Ovary (tissue), 9 donors: ENCODE data around the gene ALKBH5. TPM values are rescaled to one million over a fixed set of nuclear protein-coding genes. Genes with fewer than 3 reads are reported as not detected.
"Not testable (repeated sequence)": the region's sequence is repeated elsewhere in the genome, so short reads cannot be mapped to it uniquely, and the experiment has no call there.

Experiments
- DNase-seq, 5 donors: peaks; one replicate each; pipeline ENCODE4 v3.0.0-alpha.2; 2019 to 2020
- H3K27ac ChIP-seq, 2 donors: fragments of 200-600 bp; one replicate each; pipeline versions ENCODE4 v1.5.1 to v1.8.0; 2019 to 2022
- H3K27me3 ChIP-seq: fragments of 200-600 bp; one replicate; pipeline ENCODE4 v1.8.0; 2022
- H3K36me3 ChIP-seq: fragments of 200-600 bp; sonication (generic); one replicate; pipeline ENCODE4 v1.5.1; 2019
- H3K4me1 ChIP-seq: one replicate; pipeline ENCODE4 v1.8.1; 2013; ENCODE audit warnings: mild to moderate bottlenecking, moderate library complexity; ENCODE audit not compliant: insufficient read depth
- H3K4me3 ChIP-seq: fragments of 200-600 bp; sonication (generic); one replicate; pipeline ENCODE4 v1.5.1; 2017
- H3K9me3 ChIP-seq, 2 donors: fragments of 200-600 bp in 1 of 2; sonication (generic) in 1 of 2; one replicate each; pipeline versions ENCODE4 v1.5.1 to v1.8.1; 2013 to 2019; ENCODE audit warnings: mild to moderate bottlenecking in 1 of 2, moderate library complexity in 1 of 2
- CTCF ChIP-seq, 3 donors: fragments of 450-650 bp in 2 of 3; fragments of 200-600 bp in 1 of 3; IDR thresholded peaks; one replicate each; pipeline versions ENCODE4 v1.5.1 to v1.8.0; 2016 to 2022; ENCODE audit warnings: antibody characterized with exemption in 3 of 3, mild to moderate bottlenecking in 1 of 3
- EP300 ChIP-seq: sonication (generic); formaldehyde crosslinking; IDR thresholded peaks from one replicate; pipeline ENCODE4 v1.6.1; 2017; ENCODE audit warnings: antibody characterized with exemption
- POLR2A ChIP-seq: fragments of 450-650 bp; IDR thresholded peaks from one replicate; pipeline ENCODE4 v1.6.1; 2017; ENCODE audit warnings: antibody characterized with exemption, mild to moderate bottlenecking, moderate library complexity
- WGBS, 3 donors: extraction: QIAGEN DNeasy Blood & Tissue Kit in 1 of 3; methylation state at CpG; one replicate each; pipeline versions ENCODE4 v1.1.5 to v1.1.7; 2013 to 2017; 5-methylcytosine and 5-hydroxymethylcytosine counted together
- intact Hi-C, 4 donors: fragments of 100-400 bp; cut with DNase I; formaldehyde crosslinking; loops; one replicate each; pipeline versions ENCODE4 v1.11.0 to v1.15.1; 2022 to 2023
- polyA plus RNA-seq, 2 donors: library from polyadenylated mRNA; stranded (reverse); fragments of 200-250 nt in 1 of 2; fragments of 350-450 nt in 1 of 2; fragmentation: Illumina TruSeq in 1 of 2; extraction: RNeasy Lipid Tissue Mini Kit (QIAGEN cat#74804) in 1 of 2; gene quantifications; one replicate each; pipeline ENCODE4 v1.2.3, GENCODE V29; 2013 to 2014
- total RNA-seq, 7 donors: library from RNA; depleted of rRNA in 2 of 7; stranded (reverse); fragments of >200 nt in 2 of 7; fragmentation: NEBNext Ultra II Directional in 3 of 7; extraction: Animal tissue kit (Norgen Biotek cat#: 25700) in 3 of 7; gene quantifications; one replicate each; pipeline versions ENCODE4 v1.1.0 to v1.2.4, GENCODE V29; 2016 to 2023
- donor health status: DM: no; HTN: no; CAD: no; lungs with moderate emphysema.
- donor health status: DM: no; HTN: no; CAD: no.
- donor health status: Bipolar disorder and iron deficiency.
- donor health status: DM: yes; HTN: yes; CAD: no.
- donor health status: DM: no; HTN: no; CAD: no.
- donor health status: DM: yes; HTN: yes; CAD: no.

Gene ALKBH5
- total and polyA plus RNA-seq, 9 donors: 39.6 to 137 (median 102) TPM

- no peak overlapping the region for H3K4me3 ChIP-seq
- intact Hi-C loops: loop anchor here in 1 of 4 donors (10.0 kb wide), 1 partner anchor 67 kb away; no protein-coding TSS in a partner anchor
- no peaks in the 10 kb centered on the region for H3K36me3 ChIP-seq
- no peaks in the 10 kb centered on the region for H3K4me1 ChIP-seq
- DNase-seq: no peak
- no peak overlapping the region for H3K27ac ChIP-seq
- TF ChIP-seq EP300: no peak
- TF ChIP-seq CTCF (IDR thresholded peaks at IDR 0.05): no peak
- no peak for TF ChIP-seq POLR2A
- 83 to 84% (median 83%) methylated on average over 19 of the region's 19 CpGs for WGBS, 3 donors
- H3K9me3 ChIP-seq: no peaks in the 10 kb centered on the region
- H3K27me3 ChIP-seq: no peaks in the 10 kb centered on the region
These were observed 24.5 kb downstream of the ALKBH5 start for GRCh38 chr17:18208092-18208491.

- WGBS, 3 donors: 56 to 61% (median 59%) methylated on average over 7 of the region's 7 CpGs
- H3K9me3 ChIP-seq: no peaks in the 10 kb centered on the region
- TF ChIP-seq POLR2A (no peak), EP300 (no peak), CTCF (IDR thresholded peaks at IDR 0.05) (no peak)
- no peak for DNase-seq
- H3K27me3 ChIP-seq: no peaks in the 10 kb centered on the region
- intact Hi-C loops: no loop called here
- H3K4me3 ChIP-seq: no peak overlapping the region
- no peaks in the 10 kb centered on the region for H3K36me3 ChIP-seq
- no peaks in the 10 kb centered on the region for H3K4me1 ChIP-seq
- H3K27ac ChIP-seq: no peak overlapping the region
These were observed 30.1 kb downstream of the ALKBH5 start for GRCh38 chr17:18213666-18214270.

- H3K4me1 ChIP-seq, H3K27ac ChIP-seq, H3K36me3 ChIP-seq, intact Hi-C loops, H3K27me3 ChIP-seq, DNase-seq, H3K9me3 ChIP-seq, H3K4me3 ChIP-seq: not testable (repeated sequence)
- 76 to 85% (median 80%) methylated on average over 11 of the region's 11 CpGs for WGBS, 3 donors
These were observed 33.3 kb downstream of the ALKBH5 start for GRCh38 chr17:18216906-18217305.

DNA sequence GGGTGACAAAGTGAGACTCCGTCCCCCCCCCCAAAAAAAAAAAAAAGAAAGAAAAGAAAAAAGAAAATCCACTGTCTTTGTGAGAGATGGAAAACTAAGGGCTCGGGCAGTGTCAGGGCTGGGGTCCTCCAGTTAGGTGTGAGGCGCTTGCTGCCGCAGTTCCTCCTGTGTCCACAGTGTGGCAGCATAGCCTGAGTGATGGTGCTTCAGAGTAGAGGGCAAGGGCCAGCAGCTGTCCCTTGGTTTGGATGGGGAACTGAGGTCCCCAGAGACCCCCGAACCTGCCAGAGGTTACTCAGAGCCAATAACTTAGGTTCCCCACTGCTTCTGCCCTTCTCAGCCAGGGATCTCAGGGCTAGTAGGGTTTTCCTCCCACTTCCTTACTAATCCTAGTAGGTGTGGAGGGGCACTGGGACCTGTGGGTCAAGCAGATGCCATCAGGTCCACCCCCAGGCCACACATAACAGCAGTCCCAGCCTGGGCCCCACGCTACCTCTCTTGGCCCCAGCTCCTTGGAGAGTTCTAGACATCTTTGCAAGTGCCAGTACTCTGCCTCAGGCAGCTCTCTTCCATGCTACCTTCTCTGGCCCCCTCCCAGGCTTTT, 33.9 kb downstream of the ALKBH5 start:
- peak; percentile 64 to 87 (median 80) for DNase-seq
- no peaks in the 10 kb centered on the region for H3K9me3 ChIP-seq
- TF ChIP-seq EP300 (no peak), POLR2A (no peak), CTCF (IDR thresholded peaks at IDR 0.05) (peak; percentile 69 to 76 (median 76))
- intact Hi-C loops: no loop called here
- H3K27me3 ChIP-seq: no peaks in the 10 kb centered on the region
- no peak overlapping the region for H3K27ac ChIP-seq
- WGBS, 3 donors: 21 to 28% (median 24%) methylated on average over 5 to 6 of the region's 6 CpGs
- no peaks in the 10 kb centered on the region for H3K4me1 ChIP-seq
- no peaks in the 10 kb centered on the region for H3K36me3 ChIP-seq
- no peak overlapping the region for H3K4me3 ChIP-seq

- H3K9me3 ChIP-seq: no peaks in the 10 kb centered on the region
- peak overlapping the region in 1 of 2 donors; percentile 51 for H3K27ac ChIP-seq
- H3K36me3 ChIP-seq: no peaks in the 10 kb centered on the region
- TF ChIP-seq POLR2A: no peak
- no peak for TF ChIP-seq EP300
- TF ChIP-seq CTCF (IDR thresholded peaks at IDR 0.05): no peak
- intact Hi-C loops: no loop called here
- H3K4me3 ChIP-seq: no peak overlapping the region
- H3K4me1 ChIP-seq: no peaks in the 10 kb centered on the region
- no peaks in the 10 kb centered on the region for H3K27me3 ChIP-seq
- peak; percentile 57 to 86 (median 74) for DNase-seq
- 7 to 22% (median 9%) methylated on average over 4 of the region's 4 CpGs for WGBS, 3 donors
These were observed 35.3 kb downstream of the ALKBH5 start for GRCh38 chr17:18218756-18219415.
